SK-N-SH (cell line): ENCODE results near the gene PYGM. TPM values are rescaled to one million over a fixed set of nuclear protein-coding genes. Genes with fewer than 3 reads are reported as not detected.

Experiments
- CTCF ChIA-PET: fragments of 300-600, 350-600 bp; formaldehyde crosslinking; extraction: SDS; loops from one replicate; lab custom pipeline; 2021; lab: Yijun Ruan, JAX
- POLR2A ChIA-PET: fragments of 350-600 bp; sonication (Branson Sonifier 250); formaldehyde crosslinking; extraction: SDS; loops from one replicate; lab custom pipeline; 2020; ENCODE audit warnings: antibody characterized with exemption, inconsistent platforms; lab: Yijun Ruan, JAX
- DNase-seq: peaks from one replicate; pipeline ENCODE4 v3.0.0; 2012
- H2AFZ ChIP-seq: fragments of 200-600 bp; sonication (generic); 2 replicates; pipeline ENCODE4 v1.8.1; 2016; ENCODE audit warnings: antibody characterized with exemption, mild to moderate bottlenecking, low read depth
- H3F3A ChIP-seq: fragments of 200-600 bp; sonication (generic); replicated peaks from 2 replicates; pipeline ENCODE3; 2016; ENCODE audit warnings: antibody characterized with exemption, mild to moderate bottlenecking; ENCODE audit not compliant: insufficient read depth
- H3K27ac ChIP-seq, 2 experiments: fragments of 200-500 bp in 1 of 2; fragments of 200-600 bp in 1 of 2; sonication (Bioruptor generic) in 1 of 2; sonication (generic), shearing (Covaris generic) in 1 of 2; 2 replicates each; pipeline versions ENCODE4 v1.5.1 to v1.6.1; 2014 to 2016; ENCODE audit warnings: low read depth in 2 of 2, inconsistent platforms in 1 of 2, low read length in 1 of 2, mild to moderate bottlenecking in 1 of 2, mixed read lengths in 1 of 2
- H3K27me3 ChIP-seq: fragments of 200-600 bp; sonication (generic), shearing (Covaris generic); 2 replicates; pipeline ENCODE4 v1.6.1; 2016; ENCODE audit warnings: mixed run types; ENCODE audit not compliant: insufficient read depth
- H3K36me3 ChIP-seq, 2 experiments: fragments of 200-500 bp in 1 of 2; fragments of 200-600 bp in 1 of 2; sonication (Bioruptor generic) in 1 of 2; sonication (generic) in 1 of 2; replicated peaks in 1 of 2; 2 replicates each; pipeline versions ENCODE3 to v1.5.1; 2014 to 2016; ENCODE audit warnings: low read length in 1 of 2, mild to moderate bottlenecking in 1 of 2; ENCODE audit not compliant: insufficient read depth in 2 of 2, control insufficient read depth in 1 of 2
- H3K4me1 ChIP-seq, 2 experiments: fragments of 200-500 bp in 1 of 2; fragments of 200-600 bp in 1 of 2; sonication (Bioruptor generic) in 1 of 2; sonication (generic), shearing (Covaris generic) in 1 of 2; 2 replicates each; pipeline versions ENCODE4 v1.5.1 to v1.6.1; 2014 to 2016; ENCODE audit warnings: low read depth in 1 of 2, low read length in 1 of 2, mixed run types in 1 of 2; ENCODE audit not compliant: insufficient read depth in 2 of 2, control insufficient read depth in 1 of 2
- H3K4me2 ChIP-seq: fragments of 200-600 bp; sonication (generic), shearing (Covaris generic); 2 replicates; pipeline ENCODE4 v1.6.1; 2017; ENCODE audit warnings: mixed run types
- H3K4me3 ChIP-seq, 2 experiments: fragments of 200-500 bp in 1 of 2; fragments of 200-600 bp in 1 of 2; sonication (Bioruptor generic) in 1 of 2; sonication (generic), shearing (Covaris generic) in 1 of 2; 2 replicates each; pipeline versions ENCODE4 v1.5.1 to v1.8.1; 2014 to 2016; ENCODE audit warnings: low read depth in 2 of 2, inconsistent platforms in 1 of 2, low read length in 1 of 2, mild to moderate bottlenecking in 1 of 2, mixed read lengths in 1 of 2, moderate library complexity in 1 of 2
- H3K79me2 ChIP-seq: fragments of 200-600 bp; sonication (generic); 2 replicates; pipeline ENCODE4 v1.8.1; 2017; ENCODE audit warnings: mild to moderate bottlenecking; ENCODE audit not compliant: insufficient read depth
- H3K9ac ChIP-seq: fragments of 200-600 bp; sonication (generic); 2 replicates; pipeline ENCODE4 v1.6.1; 2017; ENCODE audit warnings: mixed run types
- H3K9me2 ChIP-seq: fragments of 200-600 bp; sonication (generic); 2 replicates; pipeline ENCODE4 v1.6.1; 2017; ENCODE audit warnings: mixed run types
- H3K9me3 ChIP-seq: fragments of 200-600 bp; sonication (generic); 2 replicates; pipeline ENCODE4 v1.6.1; 2017; ENCODE audit warnings: mixed run types, mild to moderate bottlenecking, moderate library complexity
- H4K20me1 ChIP-seq: fragments of 200-600 bp; sonication (generic); 2 replicates; pipeline ENCODE4 v1.6.1; 2017; ENCODE audit warnings: mild to moderate bottlenecking, mixed run types; ENCODE audit not compliant: insufficient read depth
- CHD2 ChIP-seq: fragments of 150-350 bp; IDR thresholded peaks from 2 replicates; pipeline ENCODE4 v1.6.1; 2018; ENCODE audit warnings: low read length; ENCODE audit not compliant: partially characterized antibody
- EZH2phosphoT487 ChIP-seq: fragments of 200-600 bp; sonication (generic); IDR thresholded peaks from 2 replicates; pipeline ENCODE4 v1.6.1; 2017; ENCODE audit warnings: low read depth, mixed run types, mild to moderate bottlenecking, antibody characterized with exemption, moderate library complexity, borderline replicate concordance
- FOSL2 ChIP-seq: IDR thresholded peaks from 2 replicates; pipeline ENCODE4 v1.4.0; 2012; ENCODE audit warnings: low read depth, mild to moderate bottlenecking, moderate library complexity, borderline replicate concordance
- FOXM1 ChIP-seq: IDR thresholded peaks from 2 replicates; pipeline ENCODE4 v1.4.0; 2012; ENCODE audit warnings: low read depth, mild to moderate bottlenecking
- JUND ChIP-seq: IDR thresholded peaks from 2 replicates; pipeline ENCODE4 v1.4.0; 2012
- MXI1 ChIP-seq: IDR thresholded peaks from 2 replicates; pipeline ENCODE4 v1.6.1; 2012; ENCODE audit warnings: mild to moderate bottlenecking, low read depth, low read length, improper control_type of control experiment
- NFIC ChIP-seq: IDR thresholded peaks from 2 replicates; pipeline ENCODE4 v1.4.0; 2012; ENCODE audit warnings: borderline replicate concordance
- POLR2AphosphoS5 ChIP-seq: IDR thresholded peaks from 2 replicates; pipeline ENCODE4 v1.6.1; 2012; ENCODE audit warnings: low read depth, low read length
- RAD21 ChIP-seq: IDR thresholded peaks from 2 replicates; pipeline ENCODE4 v1.6.1; 2012; ENCODE audit warnings: mild to moderate bottlenecking, low read length
- RCOR1 ChIP-seq: fragments of 150-350 bp; IDR thresholded peaks from 2 replicates; pipeline ENCODE4 v1.6.1; 2017; ENCODE audit warnings: antibody characterized with exemption, low read length
- REST ChIP-seq: IDR thresholded peaks from 2 replicates; pipeline ENCODE4 v1.6.1; 2012; ENCODE audit warnings: mild to moderate bottlenecking, low read depth, low read length, moderate library complexity
- RFX5 ChIP-seq: IDR thresholded peaks from 2 replicates; pipeline ENCODE4 v1.6.1; 2012; ENCODE audit warnings: mild to moderate bottlenecking, improper control_type of control experiment, low read length
- RXRA ChIP-seq: IDR thresholded peaks from 2 replicates; pipeline ENCODE4 v1.4.0; 2012; ENCODE audit warnings: low read depth, mild to moderate bottlenecking, borderline replicate concordance
- SIN3A ChIP-seq: IDR thresholded peaks from 2 replicates; pipeline ENCODE4 v1.6.1; 2012; ENCODE audit warnings: low read depth, mild to moderate bottlenecking, low read length, moderate library complexity, borderline replicate concordance
- SMC3 ChIP-seq: IDR thresholded peaks from 2 replicates; pipeline ENCODE4 v1.6.1; 2012; ENCODE audit warnings: low read depth, low read length, improper control_type of control experiment
- TAF1 ChIP-seq: IDR thresholded peaks from 2 replicates; pipeline ENCODE4 v1.6.1; 2012; ENCODE audit warnings: low read depth, mild to moderate bottlenecking, low read length, moderate library complexity, borderline replicate concordance
- TCF12 ChIP-seq: IDR thresholded peaks from 2 replicates; pipeline ENCODE4 v1.4.0; 2012
- TEAD4 ChIP-seq: IDR thresholded peaks from 2 replicates; pipeline ENCODE4 v1.4.0; 2012; ENCODE audit warnings: mild to moderate bottlenecking, borderline replicate concordance; ENCODE audit not compliant: insufficient read depth
- YY1 ChIP-seq: IDR thresholded peaks from 2 replicates; pipeline ENCODE4 v1.4.0; 2012; ENCODE audit warnings: low read depth, mild to moderate bottlenecking
- WGBS: methylation state at CpG from one replicate; pipeline ENCODE4 v1.1.6; 2017; ENCODE audit warnings: low lambda C conversion rate; 5-methylcytosine and 5-hydroxymethylcytosine counted together
- polyA plus RNA-seq, 3 experiments: library from polyadenylated mRNA; depleted of rRNA; stranded (reverse); fragments of >200 nt; gene quantifications; 2 replicates each; pipeline ENCODE4 v1.2.3, GENCODE V29; 2012
- TF ChIP-seq, protein P1 (sequence below): IDR thresholded peaks from 2 replicates; pipeline ENCODE4 v1.4.0; 2012; ENCODE audit warnings: low read depth, borderline replicate concordance
- TF ChIP-seq, protein P2 (sequence below): IDR thresholded peaks from 2 replicates; pipeline ENCODE4 v1.4.0; 2012; ENCODE audit warnings: low read depth

The PYGM gene
- polyA plus RNA-seq, 1 of the 3 experiments (the other 2 are of a cell fraction): 0.08 TPM

DNA sequence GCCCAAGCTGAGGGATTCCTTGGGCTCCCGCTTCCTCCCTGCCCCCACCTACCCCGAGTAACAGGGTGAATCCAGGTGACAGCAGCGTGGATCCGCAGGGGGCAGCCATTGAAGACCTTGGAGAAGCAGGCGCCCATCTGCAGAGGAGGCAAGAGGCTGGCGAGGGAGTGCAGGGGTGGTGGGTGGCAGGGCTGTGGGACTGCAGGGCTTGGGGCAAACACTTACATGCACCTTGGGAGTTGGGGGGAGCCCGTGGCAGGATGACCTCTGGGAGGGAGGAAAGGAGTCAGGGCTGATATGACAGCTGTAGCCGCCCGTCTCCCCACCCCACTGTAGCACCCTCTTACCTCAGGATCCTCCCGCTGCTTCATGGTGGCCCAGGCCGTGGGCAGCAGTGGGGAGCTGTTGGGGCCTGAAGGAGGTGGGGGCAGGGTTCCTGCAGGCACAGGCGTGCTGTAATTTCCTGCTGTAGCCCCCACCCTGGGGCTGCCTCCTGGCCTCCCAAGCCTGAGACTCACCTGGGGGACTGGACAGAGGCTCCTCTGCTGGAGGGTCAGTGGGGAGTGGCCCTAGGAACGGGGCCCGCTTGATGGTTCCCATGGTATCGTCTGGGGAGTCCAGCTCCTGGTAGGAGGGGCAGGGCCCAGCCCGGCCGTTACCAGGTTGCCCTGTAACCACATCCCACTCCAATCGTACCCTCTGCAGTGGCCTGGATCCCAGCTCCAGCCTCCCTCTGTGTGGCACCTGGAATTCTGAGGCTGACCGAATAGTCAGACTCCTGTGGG, 37.2 kb upstream of the PYGM start:
- CTCF ChIA-PET: interaction anchor here (1.0 to 2.0 kb wide), 2 partner anchors 12 kb away, joined by 4 to 5 read pairs; no protein-coding TSS in a partner anchor

GRCh38 chr11:64796047-64796756, 36.4 kb upstream of the PYGM start:
- Histone ChIP-seq H3K9ac (no peak overlapping the region), H3K4me2 (no peak overlapping the region), H3K27me3 (no peaks in the 10 kb centered on the region), H3K4me3 (no peak overlapping the region), H3K36me3 (peaks cover 0 to 14% of the 10 kb centered on the region in 2 experiments), H4K20me1 (no peaks in the 10 kb centered on the region), H3K4me1 (no peaks in the 10 kb centered on the region; a peak in 1 of 4 replicates), H3K9me3 (no peaks in the 10 kb centered on the region), H3K9me2 (no peaks in the 10 kb centered on the region), H3K79me2 (no peaks in the 10 kb centered on the region), H3K27ac (no peak overlapping the region), H2AFZ (no peak overlapping the region), H3F3A (no peaks in the 10 kb centered on the region)
- DNase-seq: no peak
- ChIA-PET CTCF (interaction anchor here (1.0 to 2.0 kb wide), 2 partner anchors 11 to 13 kb away, joined by 4 to 5 read pairs; no protein-coding TSS in a partner anchor), POLR2A (no interaction called here)
- TF ChIP-seq RCOR1: no peak
- TF ChIP-seq, protein P1, sequence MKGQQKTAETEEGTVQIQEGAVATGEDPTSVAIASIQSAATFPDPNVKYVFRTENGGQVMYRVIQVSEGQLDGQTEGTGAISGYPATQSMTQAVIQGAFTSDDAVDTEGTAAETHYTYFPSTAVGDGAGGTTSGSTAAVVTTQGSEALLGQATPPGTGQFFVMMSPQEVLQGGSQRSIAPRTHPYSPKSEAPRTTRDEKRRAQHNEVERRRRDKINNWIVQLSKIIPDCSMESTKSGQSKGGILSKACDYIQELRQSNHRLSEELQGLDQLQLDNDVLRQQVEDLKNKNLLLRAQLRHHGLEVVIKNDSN: no peak
- TF ChIP-seq MXI1: no peak
- no peak for TF ChIP-seq TEAD4
- no peak for TF ChIP-seq RFX5
- no peak for TF ChIP-seq EZH2phosphoT487
- no peak for TF ChIP-seq CHD2
- TF ChIP-seq SIN3A: no peak
- TF ChIP-seq SMC3: no peak
- no peak for TF ChIP-seq YY1
- TF ChIP-seq TCF12: no peak
- no peak for TF ChIP-seq REST
- TF ChIP-seq RXRA: no peak
- no peak for TF ChIP-seq POLR2AphosphoS5
- no peak for TF ChIP-seq TAF1
- no peak for TF ChIP-seq JUND
- no peak for TF ChIP-seq RAD21
- 94% methylated on average over 9 of the region's 19 CpGs for WGBS

More for the DNA sequence above, 37.2 kb upstream of the PYGM start:
- no peaks in the 10 kb centered on the region for H3K9me2 ChIP-seq
- no peaks in the 10 kb centered on the region for H3K27me3 ChIP-seq
- no peaks in the 10 kb centered on the region for H4K20me1 ChIP-seq
- no peak overlapping the region for H3K4me3 ChIP-seq
- H3K9ac ChIP-seq: no peak overlapping the region
- no peaks in the 10 kb centered on the region for H3K9me3 ChIP-seq
- no peak for DNase-seq
- TF ChIP-seq EZH2phosphoT487: no peak
- TF ChIP-seq NFIC: no peak
- TF ChIP-seq FOXM1: no peak
- TF ChIP-seq CHD2: no peak
- no peak for TF ChIP-seq FOSL2
- no peak for TF ChIP-seq RCOR1
- TF ChIP-seq RFX5: no peak
- no peak for TF ChIP-seq RAD21
- TF ChIP-seq, protein P2, sequence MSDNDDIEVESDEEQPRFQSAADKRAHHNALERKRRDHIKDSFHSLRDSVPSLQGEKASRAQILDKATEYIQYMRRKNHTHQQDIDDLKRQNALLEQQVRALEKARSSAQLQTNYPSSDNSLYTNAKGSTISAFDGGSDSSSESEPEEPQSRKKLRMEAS: no peak
- TF ChIP-seq, all 33 proteins: peak for 0
- peaks cover 0 to 14% of the 10 kb centered on the region in 2 experiments for H3K36me3 ChIP-seq
- no peak overlapping the region for H3K4me2 ChIP-seq
- no peak overlapping the region for H2AFZ ChIP-seq
- H3K79me2 ChIP-seq: no peaks in the 10 kb centered on the region
- no peak overlapping the region for H3K27ac ChIP-seq
- POLR2A ChIA-PET: interaction anchor here (0.9 kb wide), 1 partner anchor 13 kb away, joined by 3 read pairs; no protein-coding TSS in a partner anchor
- H3K4me1 ChIP-seq: peaks cover 0 to 2% of the 10 kb centered on the region in 2 experiments; a peak in 1 of 4 replicates
- WGBS: 96% methylated on average over 9 of the region's 19 CpGs
- no peaks in the 10 kb centered on the region for H3F3A ChIP-seq
